GM12878 (cell line): ENCODE results near the gene ZFTA. TPM values are rescaled to one million over a fixed set of nuclear protein-coding genes. Genes with fewer than 3 reads are reported as not detected.

ENCODE experiments used
- ATAC-seq: fragments of 200-7000 bp; cut with Tn5 transposase; 3 replicates; pipeline ENCODE4 v1.9.1; 2020; ENCODE audit warnings: mild to moderate bottlenecking, moderate library complexity
- BruUV-seq: library from RNA; stranded (reverse); fragments of 400-500 nt; replicated peaks from 2 replicates; lab custom pipeline; 2021; lab: Mats Ljungman, UMichigan
- CTCF ChIA-PET: fragments of 300-600 bp; sonication (Branson Sonifier 250); formaldehyde crosslinking; extraction: SDS; loops from one replicate; lab custom pipeline; 2021; ENCODE audit warnings: inconsistent platforms; lab: Yijun Ruan, JAX
- POLR2A ChIA-PET: fragments of 350-600 bp; formaldehyde crosslinking; extraction: SDS; loops from one replicate; lab custom pipeline; 2021; ENCODE audit warnings: inconsistent platforms; lab: Charles Lee
- RAD21 ChIA-PET: fragments of 300-600 bp; sonication (Branson Sonifier 250); formaldehyde crosslinking; loops from one replicate; lab custom pipeline; 2023; ENCODE audit warnings: antibody characterized with exemption; ENCODE audit not compliant: unreplicated experiment; lab: Charles Lee
- SMC1A ChIA-PET: fragments of 300-600 bp; sonication (Branson Sonifier 250); formaldehyde crosslinking; loops from one replicate; lab custom pipeline; 2023; ENCODE audit not compliant: unreplicated experiment, uncharacterized antibody; lab: Charles Lee
- DNase-seq: peaks from one replicate; pipeline ENCODE4 v3.0.0-alpha.2; 2011; ENCODE audit warnings: low read depth, low spot score
- FAIRE-seq: peaks from 3 replicates; lab custom pipeline; 2011; peaks lifted over from hg19 to GRCh38; lab: Jason Lieb, UNC
- H2AFZ ChIP-seq: 2 replicates; pipeline ENCODE4 v1.6.0; 2011; ENCODE audit warnings: low read depth, low read length, control low read depth; ENCODE audit not compliant: control insufficient read depth
- H3K27ac ChIP-seq: 2 replicates; pipeline ENCODE4 v1.5.1; 2011; ENCODE audit warnings: control low read depth; ENCODE audit not compliant: control insufficient read depth, insufficient read depth
- H3K27me3 ChIP-seq, 2 experiments: replicated peaks in 1 of 2; 2 replicates each; pipeline versions ENCODE4 v1.6.0 to v1.6.1; 2011; ENCODE audit warnings: low read length in 1 of 2; ENCODE audit not compliant: control insufficient read depth in 2 of 2, insufficient read depth in 2 of 2
- H3K36me3 ChIP-seq, 2 experiments: 2 replicates each; pipeline ENCODE4 v1.5.1; 2011; ENCODE audit warnings: low read length in 1 of 2; ENCODE audit not compliant: control insufficient read depth in 2 of 2, insufficient read depth in 2 of 2
- H3K4me1 ChIP-seq: 2 replicates; pipeline ENCODE4 v1.6.1; 2011; ENCODE audit warnings: mild to moderate bottlenecking, low read length, moderate library complexity, mixed read lengths; ENCODE audit not compliant: control insufficient read depth, insufficient read depth
- H3K4me2 ChIP-seq: 2 replicates; pipeline ENCODE4 v1.6.0; 2011; ENCODE audit warnings: control low read depth; ENCODE audit not compliant: control insufficient read depth, insufficient read depth
- H3K4me3 ChIP-seq: fragments of 200-600 bp; sonication (generic); 2 replicates; pipeline ENCODE4 v1.5.1; 2016
- H3K79me2 ChIP-seq: 2 replicates; pipeline ENCODE4 v1.6.0; 2011; ENCODE audit warnings: low read length; ENCODE audit not compliant: control insufficient read depth, insufficient read depth
- H3K9ac ChIP-seq: 2 replicates; pipeline ENCODE4 v1.8.0; 2011; ENCODE audit warnings: low read length, control low read depth, mixed read lengths; ENCODE audit not compliant: control insufficient read depth, insufficient read depth
- H3K9me3 ChIP-seq: replicated peaks from 3 replicates; pipeline ENCODE4 v1.5.1; 2011; ENCODE audit warnings: mild to moderate bottlenecking, low read length; ENCODE audit not compliant: control insufficient read depth, insufficient read depth
- H4K20me1 ChIP-seq: 2 replicates; pipeline ENCODE4 v1.6.0; 2011; ENCODE audit not compliant: control insufficient read depth, insufficient read depth
- FOXM1 ChIP-seq: IDR thresholded peaks from 2 replicates; pipeline ENCODE4 v1.6.1; 2012; ENCODE audit warnings: low read depth, mild to moderate bottlenecking, inconsistent platforms, low read length, moderate library complexity
- MYB ChIP-seq: fragments of 150-350 bp; IDR thresholded peaks from 2 replicates; pipeline ENCODE4 v1.6.1; 2014; ENCODE audit warnings: mild to moderate bottlenecking, low read depth, low read length, borderline replicate concordance
- NBN ChIP-seq: fragments of 450-650 bp; IDR thresholded peaks from 2 replicates; pipeline ENCODE4 v1.6.1; 2016
- NR2C2 ChIP-seq: IDR thresholded peaks from 2 replicates; pipeline ENCODE4 v1.6.1; 2011; ENCODE audit warnings: borderline replicate concordance, low read depth; ENCODE audit not compliant: control insufficient read depth, insufficient read length
- POU2F2 ChIP-seq: IDR thresholded peaks from 3 replicates; pipeline ENCODE4 v1.6.1; 2011; ENCODE audit warnings: low read depth, mild to moderate bottlenecking, low read length, borderline replicate concordance
- SMAD1 ChIP-seq: fragments of 450-650 bp; IDR thresholded peaks from 2 replicates; pipeline ENCODE4 v1.6.1; 2018; ENCODE audit warnings: mild to moderate bottlenecking, low read depth; ENCODE audit not compliant: partially characterized antibody
- SPI1 ChIP-seq: IDR thresholded peaks from 2 replicates; pipeline ENCODE4 v1.6.1; 2011; ENCODE audit warnings: low read depth, mild to moderate bottlenecking, low read length, moderate library complexity, borderline replicate concordance; ENCODE audit not compliant: insufficient read depth
- TAF1 ChIP-seq: IDR thresholded peaks from 2 replicates; pipeline ENCODE4 v1.6.1; 2011; ENCODE audit warnings: mild to moderate bottlenecking, low read depth, low read length, borderline replicate concordance
- TARDBP ChIP-seq: IDR thresholded peaks from 2 replicates; pipeline ENCODE4 v1.6.1; 2016; ENCODE audit warnings: borderline replicate concordance
- TCF12 ChIP-seq: IDR thresholded peaks from 2 replicates; pipeline ENCODE4 v1.6.1; 2011; ENCODE audit warnings: low read depth, mild to moderate bottlenecking, low read length
- TCF7 ChIP-seq: IDR thresholded peaks from 2 replicates; pipeline ENCODE4 v1.6.1; 2014; ENCODE audit warnings: antibody characterized with exemption, borderline replicate concordance
- ZZZ3 ChIP-seq: IDR thresholded peaks from 2 replicates; pipeline ENCODE4 v1.6.1; 2011; ENCODE audit warnings: low read depth; ENCODE audit not compliant: control insufficient read depth, insufficient read length
- WGBS: methylation state at CpG from one replicate; pipeline ENCODE4 v1.1.6; 2016; ENCODE audit warnings: low lambda C conversion rate; ENCODE audit not compliant: insufficient replicate concordance, insufficient coverage; ENCODE audit errors: missing lambda C conversion rate; 5-methylcytosine and 5-hydroxymethylcytosine counted together
- in situ Hi-C: fragments of 300-500 bp; cut with MboI; formaldehyde crosslinking; loops from 9 replicates; pipeline ENCODE4 v1.14.3; 2018; ENCODE audit warnings: mixed read lengths
- intact Hi-C: fragments of 100-400 bp; cut with micrococcal nuclease; formaldehyde crosslinking; loops from one replicate; pipeline ENCODE4 v1.14.2; 2022; ENCODE audit not compliant: unreplicated experiment
- polyA plus RNA-seq, 11 experiments: library from polyadenylated mRNA; depleted of rRNA in 4 of 11; unstranded in 6 of 11; stranded (reverse) in 5 of 11; fragments of >200 nt; fragmentation: Nextera tagmentation in 4 of 11; fragmentation: Illumina TruSeq in 1 of 11; extraction: Ambion mirVana in 4 of 11; extraction: Trizol in 1 of 11; gene quantifications; 1 replicate in 1 of 11; 2 replicates in 10 of 11; pipeline versions ENCODE4 v1.2.1 to v1.2.3, GENCODE V29; 2011 to 2016; ENCODE audit warnings: inconsistent platforms in 2 of 11, missing spikeins in 2 of 11, low read depth in 1 of 11
- total RNA-seq, 4 experiments: library from RNA; depleted of rRNA in 3 of 4; stranded (reverse); fragments of >200 nt in 3 of 4; fragmentation: Illumina TruSeq in 1 of 4; extraction: Trizol in 1 of 4; gene quantifications; 2 replicates each; pipeline versions ENCODE4 v1.2.1 to v1.2.3, GENCODE V29; 2013 to 2021
- TF ChIP-seq, protein P1 (sequence below): fragments of 450-650 bp; formaldehyde crosslinking; IDR thresholded peaks from 2 replicates; pipeline ENCODE4 v1.4.0; 2022; ENCODE audit warnings: mild to moderate bottlenecking, moderate library complexity
- TF ChIP-seq, protein P2 (sequence below): fragments of 450-650 bp; IDR thresholded peaks from 2 replicates; pipeline ENCODE4 v1.6.1; 2017; ENCODE audit warnings: mild to moderate bottlenecking, moderate library complexity
- TF ChIP-seq, protein P3 (sequence below): fragments of 450-650 bp; formaldehyde crosslinking; IDR thresholded peaks from 2 replicates; pipeline ENCODE4 v1.5.0; 2022; ENCODE audit warnings: mild to moderate bottlenecking, missing genetic modification characterization

Gene ZFTA
- total and polyA plus RNA-seq, 10 of the 15 experiments (the other 5 are each of a cell fraction or from before 2014, with no cell fraction given), result 0.39 to 7.9 (median 2.2) TPM

- no peaks in the 10 kb centered on the region for H3K4me1 ChIP-seq
- SMC1A ChIA-PET, result no interaction called here
- in situ Hi-C loops (no loop called here), intact Hi-C loops (no loop called here)
- no peaks in the 10 kb centered on the region for H4K20me1 ChIP-seq
- FAIRE-seq, result no peak
- H3K4me2 ChIP-seq, result no peak overlapping the region
- H3K27me3 ChIP-seq, result peaks cover 0 to 3% of the 10 kb centered on the region in 2 experiments; a peak in 3 of 4 replicates
- H3K9me3 ChIP-seq, result no peaks in the 10 kb centered on the region
- POLR2A ChIA-PET, result no interaction called here
- CTCF ChIA-PET, result no interaction called here
- 79% methylated on average over 3 of the region's 3 CpGs for WGBS
- no peak for ATAC-seq
- H3K9ac ChIP-seq, result no peak overlapping the region
- no peak overlapping the region for H3K4me3 ChIP-seq
- H3K27ac ChIP-seq, result no peak overlapping the region
- H3K79me2 ChIP-seq, result no peaks in the 10 kb centered on the region
- H3K36me3 ChIP-seq, result no peaks in the 10 kb centered on the region
- no peak overlapping the region for H2AFZ ChIP-seq
- RAD21 ChIA-PET, result no interaction called here
- BruUV-seq, result no TSS peak
- DNase-seq, result no peak
- TF ChIP-seq POU2F2 (no peak), SPI1 (no peak), TARDBP (no peak), ZZZ3 (no peak), NBN (no peak), SMAD1 (no peak), TCF7 (no peak), NR2C2 (no peak), MYB (no peak), FOXM1 (no peak), TCF12 (no peak), TAF1 (no peak)
- TF ChIP-seq, protein P1, sequence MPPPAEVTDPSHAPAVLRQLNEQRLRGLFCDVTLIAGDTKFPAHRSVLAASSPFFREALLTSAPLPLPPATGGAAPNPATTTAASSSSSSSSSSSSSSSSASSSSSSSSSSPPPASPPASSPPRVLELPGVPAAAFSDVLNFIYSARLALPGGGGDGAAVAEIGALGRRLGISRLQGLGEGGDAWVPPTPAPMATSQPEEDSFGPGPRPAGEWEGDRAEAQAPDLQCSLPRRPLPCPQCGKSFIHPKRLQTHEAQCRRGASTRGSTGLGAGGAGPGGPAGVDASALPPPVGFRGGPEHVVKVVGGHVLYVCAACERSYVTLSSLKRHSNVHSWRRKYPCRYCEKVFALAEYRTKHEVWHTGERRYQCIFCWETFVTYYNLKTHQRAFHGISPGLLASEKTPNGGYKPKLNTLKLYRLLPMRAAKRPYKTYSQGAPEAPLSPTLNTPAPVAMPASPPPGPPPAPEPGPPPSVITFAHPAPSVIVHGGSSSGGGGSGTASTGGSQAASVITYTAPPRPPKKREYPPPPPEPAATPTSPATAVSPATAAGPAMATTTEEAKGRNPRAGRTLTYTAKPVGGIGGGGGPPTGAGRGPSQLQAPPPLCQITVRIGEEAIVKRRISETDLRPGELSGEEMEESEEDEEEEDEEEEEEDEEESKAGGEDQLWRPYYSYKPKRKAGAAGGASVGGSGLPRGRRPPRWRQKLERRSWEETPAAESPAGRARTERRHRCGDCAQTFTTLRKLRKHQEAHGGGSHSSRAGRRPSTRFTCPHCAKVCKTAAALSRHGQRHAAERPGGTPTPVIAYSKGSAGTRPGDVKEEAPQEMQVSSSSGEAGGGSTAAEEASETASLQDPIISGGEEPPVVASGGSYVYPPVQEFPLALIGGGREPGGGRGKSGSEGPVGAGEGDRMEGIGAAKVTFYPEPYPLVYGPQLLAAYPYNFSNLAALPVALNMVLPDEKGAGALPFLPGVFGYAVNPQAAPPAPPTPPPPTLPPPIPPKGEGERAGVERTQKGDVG (CRISPR knock-in tag), result no peak
- TF ChIP-seq, protein P2, sequence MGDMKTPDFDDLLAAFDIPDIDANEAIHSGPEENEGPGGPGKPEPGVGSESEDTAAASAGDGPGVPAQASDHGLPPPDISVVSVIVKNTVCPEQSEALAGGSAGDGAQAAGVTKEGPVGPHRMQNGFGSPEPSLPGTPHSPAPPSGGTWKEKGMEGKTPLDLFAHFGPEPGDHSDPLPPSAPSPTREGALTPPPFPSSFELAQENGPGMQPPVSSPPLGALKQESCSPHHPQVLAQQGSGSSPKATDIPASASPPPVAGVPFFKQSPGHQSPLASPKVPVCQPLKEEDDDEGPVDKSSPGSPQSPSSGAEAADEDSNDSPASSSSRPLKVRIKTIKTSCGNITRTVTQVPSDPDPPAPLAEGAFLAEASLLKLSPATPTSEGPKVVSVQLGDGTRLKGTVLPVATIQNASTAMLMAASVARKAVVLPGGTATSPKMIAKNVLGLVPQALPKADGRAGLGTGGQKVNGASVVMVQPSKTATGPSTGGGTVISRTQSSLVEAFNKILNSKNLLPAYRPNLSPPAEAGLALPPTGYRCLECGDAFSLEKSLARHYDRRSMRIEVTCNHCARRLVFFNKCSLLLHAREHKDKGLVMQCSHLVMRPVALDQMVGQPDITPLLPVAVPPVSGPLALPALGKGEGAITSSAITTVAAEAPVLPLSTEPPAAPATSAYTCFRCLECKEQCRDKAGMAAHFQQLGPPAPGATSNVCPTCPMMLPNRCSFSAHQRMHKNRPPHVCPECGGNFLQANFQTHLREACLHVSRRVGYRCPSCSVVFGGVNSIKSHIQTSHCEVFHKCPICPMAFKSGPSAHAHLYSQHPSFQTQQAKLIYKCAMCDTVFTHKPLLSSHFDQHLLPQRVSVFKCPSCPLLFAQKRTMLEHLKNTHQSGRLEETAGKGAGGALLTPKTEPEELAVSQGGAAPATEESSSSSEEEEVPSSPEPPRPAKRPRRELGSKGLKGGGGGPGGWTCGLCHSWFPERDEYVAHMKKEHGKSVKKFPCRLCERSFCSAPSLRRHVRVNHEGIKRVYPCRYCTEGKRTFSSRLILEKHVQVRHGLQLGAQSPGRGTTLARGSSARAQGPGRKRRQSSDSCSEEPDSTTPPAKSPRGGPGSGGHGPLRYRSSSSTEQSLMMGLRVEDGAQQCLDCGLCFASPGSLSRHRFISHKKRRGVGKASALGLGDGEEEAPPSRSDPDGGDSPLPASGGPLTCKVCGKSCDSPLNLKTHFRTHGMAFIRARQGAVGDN, result no peak
- TF ChIP-seq, protein P3, sequence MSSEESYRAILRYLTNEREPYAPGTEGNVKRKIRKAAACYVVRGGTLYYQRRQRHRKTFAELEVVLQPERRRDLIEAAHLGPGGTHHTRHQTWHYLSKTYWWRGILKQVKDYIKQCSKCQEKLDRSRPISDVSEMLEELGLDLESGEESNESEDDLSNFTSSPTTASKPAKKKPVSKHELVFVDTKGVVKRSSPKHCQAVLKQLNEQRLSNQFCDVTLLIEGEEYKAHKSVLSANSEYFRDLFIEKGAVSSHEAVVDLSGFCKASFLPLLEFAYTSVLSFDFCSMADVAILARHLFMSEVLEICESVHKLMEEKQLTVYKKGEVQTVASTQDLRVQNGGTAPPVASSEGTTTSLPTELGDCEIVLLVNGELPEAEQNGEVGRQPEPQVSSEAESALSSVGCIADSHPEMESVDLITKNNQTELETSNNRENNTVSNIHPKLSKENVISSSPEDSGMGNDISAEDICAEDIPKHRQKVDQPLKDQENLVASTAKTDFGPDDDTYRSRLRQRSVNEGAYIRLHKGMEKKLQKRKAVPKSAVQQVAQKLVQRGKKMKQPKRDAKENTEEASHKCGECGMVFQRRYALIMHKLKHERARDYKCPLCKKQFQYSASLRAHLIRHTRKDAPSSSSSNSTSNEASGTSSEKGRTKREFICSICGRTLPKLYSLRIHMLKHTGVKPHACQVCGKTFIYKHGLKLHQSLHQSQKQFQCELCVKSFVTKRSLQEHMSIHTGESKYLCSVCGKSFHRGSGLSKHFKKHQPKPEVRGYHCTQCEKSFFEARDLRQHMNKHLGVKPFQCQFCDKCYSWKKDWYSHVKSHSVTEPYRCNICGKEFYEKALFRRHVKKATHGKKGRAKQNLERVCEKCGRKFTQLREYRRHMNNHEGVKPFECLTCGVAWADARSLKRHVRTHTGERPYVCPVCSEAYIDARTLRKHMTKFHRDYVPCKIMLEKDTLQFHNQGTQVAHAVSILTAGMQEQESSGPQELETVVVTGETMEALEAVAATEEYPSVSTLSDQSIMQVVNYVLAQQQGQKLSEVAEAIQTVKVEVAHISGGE (CRISPR knock-in tag), result no peak
These were observed 6.6 kb upstream of the ZFTA start for GRCh38 chr11:63775191-63775590.
